SW 1271 (cell line): Measurements from ENCODE around the gene ANK2.
"Not testable (repeated sequence)": the region's sequence is repeated elsewhere in the genome, so short reads cannot be mapped to it uniquely, and the experiment has no call there.

Source experiments
- DNase-seq, 2 experiments: peaks; one replicate each; lab custom pipeline; 2025; lab: John Stamatoyannopoulos, UW

Gene ANK2

DNA sequence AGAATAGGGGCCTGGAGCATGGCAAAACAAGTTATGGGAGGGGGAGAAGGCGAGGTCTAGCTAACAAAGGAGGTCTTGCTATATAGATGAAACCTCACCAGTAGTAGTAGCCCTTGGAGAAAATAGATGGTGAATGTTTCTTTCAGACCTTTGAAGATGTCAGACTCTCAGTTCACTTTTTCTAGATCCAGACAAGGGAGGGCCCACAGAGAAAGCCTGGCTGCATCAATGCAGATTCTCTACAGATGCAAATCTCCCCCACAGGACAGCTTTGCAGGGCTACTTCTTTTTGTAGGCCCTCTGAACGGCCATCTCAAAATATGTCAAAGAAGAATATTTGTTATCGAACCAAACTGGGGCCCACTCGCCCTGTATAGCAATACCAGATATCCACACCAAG is 159.7 kb downstream of the ANK2 start:
- DNase-seq: no peak

DNA sequence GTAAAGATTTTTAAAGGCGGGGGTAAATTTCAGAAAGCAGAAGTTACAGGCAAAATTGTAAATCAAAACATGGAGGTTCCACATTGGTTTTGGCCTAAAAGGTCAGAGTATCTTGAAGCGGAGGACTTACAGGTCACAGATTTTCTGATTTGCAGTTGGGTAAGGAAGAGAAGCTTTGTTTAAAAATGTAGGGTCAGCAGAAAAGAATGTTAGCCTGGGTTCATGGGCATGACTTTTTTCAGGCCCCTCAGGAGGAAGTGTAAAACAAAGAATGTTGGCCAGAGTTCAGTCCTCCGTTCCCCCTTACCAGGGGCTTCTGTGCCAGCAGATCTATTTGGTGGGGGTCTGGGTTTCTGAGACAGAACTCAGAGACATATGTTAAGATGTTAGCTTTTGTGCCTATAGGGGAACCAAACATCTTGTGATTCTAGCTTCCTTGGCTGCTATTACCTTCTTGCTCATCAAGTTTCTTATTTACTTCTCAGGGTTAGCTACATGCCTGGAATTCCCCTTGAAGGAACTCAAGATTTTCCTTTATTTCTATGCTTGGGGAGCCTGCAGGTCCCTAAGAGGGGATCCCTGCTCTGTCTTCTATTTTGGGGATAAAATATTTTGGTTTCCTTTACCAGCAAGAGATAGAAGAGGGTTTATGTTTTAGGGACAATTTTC is 160.3 kb downstream of the ANK2 start:
- no peak for DNase-seq

DNA sequence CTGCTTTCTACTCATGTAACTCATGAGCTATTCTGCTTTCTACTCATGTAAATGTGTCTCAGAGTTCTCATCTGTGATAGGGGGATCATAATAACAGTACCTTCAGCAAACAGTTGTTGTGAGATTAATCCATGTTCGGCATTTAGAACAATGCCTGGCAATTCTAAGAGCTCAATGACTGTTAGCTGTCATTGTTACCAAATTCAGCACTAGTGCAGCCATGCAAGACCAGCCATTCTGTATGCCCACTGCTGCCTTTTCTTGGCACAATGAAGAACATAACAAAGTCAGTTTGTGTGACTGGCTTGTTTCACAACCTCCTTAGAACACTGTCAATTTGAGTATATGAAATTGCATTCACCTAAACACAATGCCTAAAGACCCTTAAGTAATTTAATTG is 163.2 kb downstream of the ANK2 start:
- DNase-seq: no peak

DNA sequence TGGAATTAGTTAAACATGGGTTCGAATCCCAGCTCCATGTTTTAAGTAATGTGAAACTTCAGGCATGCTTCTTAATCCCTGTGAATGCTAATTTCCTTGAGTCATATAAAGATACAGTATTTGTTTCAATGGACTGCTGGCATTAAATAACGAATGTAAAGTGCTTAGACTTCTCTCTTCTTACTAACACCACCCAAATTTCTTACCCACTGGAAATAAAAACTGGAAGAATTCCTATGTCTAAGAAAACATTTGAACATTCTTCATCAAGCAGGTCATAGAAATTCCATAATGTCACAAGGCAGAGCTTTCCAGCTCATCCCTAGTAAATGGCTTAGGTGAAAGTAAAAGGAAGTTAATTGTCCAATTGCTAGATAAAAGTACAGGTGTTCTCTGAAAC is 172.5 kb downstream of the ANK2 start:
- no peak for DNase-seq

DNA sequence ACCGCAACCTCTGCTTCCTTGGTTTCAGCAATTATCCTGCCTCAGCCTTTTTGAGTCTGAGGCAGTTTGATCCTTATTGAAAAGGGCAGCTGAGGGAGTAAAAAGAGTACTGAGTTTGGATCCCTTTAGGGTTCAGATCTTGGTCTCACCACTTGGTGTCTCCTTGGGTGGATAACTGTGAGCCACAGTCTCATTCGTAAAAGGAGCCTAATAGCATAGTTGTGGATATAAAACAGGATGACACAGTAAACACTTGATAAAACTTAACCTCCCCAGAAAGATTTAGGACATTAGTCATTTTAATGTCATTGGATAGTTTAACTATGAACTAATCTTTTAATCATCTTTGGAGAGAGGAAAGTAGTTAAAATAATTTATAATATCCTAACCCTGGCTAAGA is 173.0 kb downstream of the ANK2 start:
- no peak for DNase-seq

DNA sequence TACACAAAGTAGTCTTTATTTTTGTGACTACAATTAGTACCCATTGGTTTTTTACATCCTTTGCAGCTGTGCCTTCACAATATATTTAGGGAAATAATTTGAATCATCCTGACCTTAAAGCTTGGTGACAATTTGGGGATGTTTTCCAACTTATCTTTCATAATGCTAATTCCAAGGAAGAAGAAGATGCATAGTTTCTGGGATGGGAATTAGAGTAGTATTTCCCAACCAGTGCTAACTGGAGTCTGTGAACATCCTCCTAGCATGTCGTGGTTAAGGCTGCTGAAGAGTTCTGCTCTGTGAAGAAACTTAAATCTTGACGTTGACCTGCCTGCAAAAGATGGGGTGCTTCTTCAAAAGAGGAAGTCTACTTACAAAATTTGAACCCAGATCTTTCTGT is 173.5 kb downstream of the ANK2 start:
- no peak for DNase-seq

DNA sequence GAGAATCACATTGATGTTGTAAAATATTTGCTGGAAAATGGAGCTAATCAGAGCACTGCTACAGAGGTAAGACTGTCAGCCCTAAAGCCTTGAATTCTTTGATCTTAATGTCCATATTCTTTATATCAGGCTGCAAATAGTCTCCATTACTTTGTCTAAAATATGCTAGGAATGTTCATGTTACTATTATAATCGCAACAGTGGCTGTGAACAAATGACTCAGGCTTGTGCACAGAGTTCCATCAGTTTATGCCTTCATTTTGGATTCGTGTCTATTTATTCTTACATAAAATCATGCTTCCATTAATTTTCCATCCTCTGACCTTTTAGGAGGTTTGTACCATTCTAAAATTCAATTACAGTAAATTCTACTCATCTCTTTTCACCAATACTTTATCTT is 182.7 kb downstream of the ANK2 start:
- no peak for DNase-seq

DNA sequence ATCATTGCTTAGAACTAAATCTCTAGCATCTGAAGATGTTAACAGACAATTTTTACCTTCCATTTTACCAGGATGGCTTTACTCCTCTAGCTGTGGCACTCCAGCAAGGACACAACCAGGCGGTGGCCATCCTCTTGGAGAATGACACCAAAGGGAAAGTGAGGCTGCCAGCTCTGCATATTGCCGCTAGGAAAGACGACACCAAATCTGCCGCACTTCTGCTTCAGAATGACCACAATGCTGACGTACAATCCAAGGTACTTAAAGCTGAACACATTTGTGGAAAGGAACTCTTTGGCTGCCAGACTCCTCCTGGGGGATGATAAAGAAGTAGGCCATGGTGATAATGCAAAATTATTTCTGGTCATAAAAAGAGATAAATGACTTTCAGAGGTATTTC is 187.5 kb downstream of the ANK2 start:
- DNase-seq: no peak

DNA sequence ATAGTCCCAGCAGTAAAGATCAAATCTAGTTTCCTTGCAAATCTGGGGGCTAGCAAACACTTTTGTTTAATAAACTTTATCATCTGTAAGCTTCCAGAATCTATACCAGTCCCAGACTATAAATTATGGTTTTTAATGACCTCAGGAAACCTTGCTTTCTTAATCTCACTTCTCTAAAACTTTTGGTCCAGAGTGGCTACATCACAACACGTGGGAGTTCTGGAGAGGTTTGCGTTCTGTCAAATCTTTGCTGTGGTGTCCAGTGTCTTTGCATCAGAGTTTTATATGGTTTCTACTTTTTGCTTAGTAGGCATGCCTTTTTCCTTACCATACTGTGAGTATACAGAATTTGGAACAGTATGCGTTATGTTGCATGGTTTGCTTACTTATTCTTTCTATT is 193.9 kb downstream of the ANK2 start:
- no peak for DNase-seq

DNA sequence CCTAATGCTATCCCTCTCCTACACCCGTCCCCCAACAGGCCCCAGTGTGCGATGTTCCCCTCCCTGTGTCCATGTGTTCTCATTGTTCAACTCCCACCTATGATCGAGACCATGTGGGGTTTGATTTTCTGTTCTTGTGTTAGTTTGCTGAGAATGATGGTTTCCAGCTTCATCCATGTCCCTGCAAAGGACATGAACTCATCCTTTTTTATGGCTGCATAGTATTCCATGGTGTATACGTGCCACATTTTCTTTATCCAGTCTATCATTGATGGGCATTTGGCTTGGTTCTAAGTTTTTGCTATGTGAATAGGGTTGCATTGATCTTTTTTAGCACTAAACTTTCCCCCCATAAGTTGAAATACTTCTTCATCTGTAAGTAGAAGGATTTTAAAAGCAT is 195.3 kb downstream of the ANK2 start:
- not testable (repeated sequence) for DNase-seq

DNA sequence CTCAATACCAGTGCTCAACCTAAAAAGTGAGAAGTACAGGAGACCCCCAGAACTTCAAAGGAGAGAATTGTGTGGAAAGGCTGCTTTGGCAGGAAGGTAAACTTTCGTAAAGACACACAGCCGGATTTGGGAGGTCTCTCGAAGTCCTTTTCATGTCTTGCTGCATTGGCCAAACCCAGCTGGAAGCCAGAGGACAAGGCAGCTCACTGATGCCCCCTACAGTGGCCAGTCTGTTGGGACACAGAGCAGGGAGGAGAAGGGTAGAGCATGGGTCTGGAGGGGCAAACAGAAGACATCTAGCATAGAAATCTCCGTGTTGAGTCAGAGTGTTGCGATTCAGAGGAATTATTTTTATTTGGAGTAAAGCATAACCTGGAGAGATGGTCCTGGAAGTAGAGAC is 198.9 kb downstream of the ANK2 start:
- no peak for DNase-seq

DNA sequence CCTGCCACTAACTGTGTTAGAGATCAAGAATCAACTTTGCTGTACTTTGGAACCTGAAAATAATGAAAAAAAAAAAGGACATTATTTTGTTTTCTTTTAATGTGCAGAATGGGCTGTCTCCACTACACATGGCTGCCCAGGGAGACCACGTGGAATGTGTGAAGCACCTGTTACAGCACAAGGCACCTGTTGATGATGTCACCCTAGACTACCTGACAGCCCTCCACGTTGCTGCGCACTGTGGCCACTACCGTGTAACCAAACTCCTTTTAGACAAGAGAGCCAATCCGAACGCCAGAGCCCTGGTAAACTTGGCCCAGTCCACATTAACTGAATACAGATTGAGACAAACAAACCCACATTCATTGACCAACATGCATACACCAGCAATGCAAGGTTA is 206.2 kb downstream of the ANK2 start:
- DNase-seq: no peak

DNA sequence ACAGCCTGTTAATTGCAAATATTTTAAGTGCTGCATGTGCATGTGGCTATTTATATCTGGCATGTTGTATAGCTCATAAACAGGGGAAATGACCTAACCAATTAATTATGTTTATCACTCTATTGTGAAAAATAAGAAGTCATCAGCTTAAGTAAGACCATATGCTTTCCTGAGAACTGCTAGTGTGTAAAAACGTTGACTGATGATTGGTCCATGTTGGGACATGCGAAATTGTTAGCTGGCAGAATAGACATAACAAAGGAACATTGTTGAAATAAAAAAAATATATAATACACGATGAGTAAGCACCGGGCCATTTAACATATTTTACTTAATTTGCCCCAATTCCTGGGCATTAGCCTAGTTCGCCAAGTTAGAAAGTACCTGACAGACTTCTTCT is 207.5 kb downstream of the ANK2 start:
- DNase-seq: no peak

DNA sequence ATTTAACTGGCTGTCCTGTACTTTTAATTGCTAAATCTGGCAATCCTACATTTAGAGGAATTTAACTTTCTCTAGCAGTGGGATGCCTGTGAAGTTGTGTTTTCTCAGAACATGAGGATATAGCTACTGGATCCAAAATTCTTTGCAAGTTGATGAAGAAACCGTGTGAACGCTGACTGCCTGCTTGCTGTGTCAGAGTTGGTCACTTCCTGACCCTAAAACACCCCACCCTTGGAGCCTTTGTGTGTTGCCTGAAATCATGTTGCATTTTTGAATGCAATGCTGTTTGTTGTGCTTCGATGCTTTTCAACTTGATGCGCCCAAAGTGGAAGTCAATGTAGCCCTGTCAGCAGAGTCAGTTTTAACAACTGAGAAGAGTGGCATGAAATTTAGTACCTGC is 211.2 kb downstream of the ANK2 start:
- DNase-seq: no peak

DNA sequence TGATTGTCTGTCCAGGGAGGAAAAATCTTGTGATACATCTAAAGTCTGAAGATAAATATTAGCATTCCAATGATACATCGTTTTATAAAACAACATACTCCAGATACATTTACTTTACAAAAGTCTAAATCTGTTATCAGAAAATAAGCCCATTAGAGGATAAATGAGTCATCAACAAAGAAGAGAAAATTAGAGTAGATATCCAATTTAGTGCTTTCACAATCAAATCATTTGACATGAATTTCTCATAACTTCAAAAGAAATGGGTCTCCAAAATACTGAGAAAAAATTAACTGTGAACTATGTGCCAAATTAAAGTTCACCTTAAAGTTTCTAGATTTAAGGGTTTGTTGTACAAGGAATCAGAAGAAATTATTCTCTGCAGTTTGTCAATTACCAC is 213.8 kb downstream of the ANK2 start:
- DNase-seq: no peak

DNA sequence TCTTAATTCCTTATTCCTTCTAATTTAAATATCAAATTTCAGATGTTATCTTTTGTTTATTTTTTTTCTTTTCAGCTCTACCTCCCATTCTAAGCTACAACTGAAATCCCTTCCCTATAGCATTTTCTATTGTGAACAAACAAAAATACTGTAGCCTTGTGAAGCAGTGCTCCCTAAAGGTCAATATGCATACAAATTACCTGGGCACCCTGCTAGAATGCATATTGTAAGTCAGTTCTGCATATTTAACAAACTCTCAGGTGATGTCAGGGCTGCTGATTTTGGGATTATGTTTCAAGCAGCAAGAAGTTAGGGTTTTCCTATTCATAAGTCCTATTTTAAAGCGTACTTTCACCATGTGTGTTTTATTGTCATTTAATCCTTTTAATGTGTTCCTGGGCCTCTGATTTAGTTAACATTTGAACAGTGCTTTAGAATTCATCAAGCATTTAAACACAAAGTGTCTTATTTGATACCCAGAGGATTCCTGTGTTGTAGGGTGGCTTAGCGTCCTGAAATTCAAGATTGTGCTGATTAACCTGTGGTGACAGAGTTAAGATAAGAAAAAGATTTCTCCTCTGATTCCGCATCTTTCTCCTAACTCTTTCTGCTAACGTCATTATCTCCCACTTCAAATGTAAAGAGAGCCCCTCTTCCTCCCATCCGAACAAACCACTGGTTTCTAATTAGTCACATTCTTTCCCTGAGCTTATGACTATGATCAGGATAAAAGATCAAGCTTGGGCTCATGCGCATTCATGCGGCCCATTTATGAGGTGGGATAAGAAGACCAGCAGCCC is 221.3 kb downstream of the ANK2 start:
- DNase-seq: no peak

DNA sequence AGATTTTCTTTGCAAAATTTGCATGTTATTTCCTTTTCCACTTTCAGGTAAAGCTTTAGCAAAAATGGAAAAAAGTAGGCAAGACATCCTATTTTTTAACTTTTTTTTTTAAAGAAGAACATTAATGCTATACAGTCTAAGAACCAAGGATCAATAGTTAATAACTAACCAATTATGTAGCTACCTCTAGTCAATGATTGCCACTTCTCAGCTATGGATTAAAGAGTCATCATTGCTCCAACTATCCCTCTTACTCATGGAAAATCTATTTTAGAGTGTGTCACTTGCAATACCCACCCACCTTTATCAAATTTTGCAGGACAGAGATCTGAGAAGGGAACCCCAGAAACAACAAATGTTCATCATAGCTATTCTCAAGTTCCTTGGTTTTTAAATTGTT is 223.1 kb downstream of the ANK2 start:
- no peak for DNase-seq

DNA sequence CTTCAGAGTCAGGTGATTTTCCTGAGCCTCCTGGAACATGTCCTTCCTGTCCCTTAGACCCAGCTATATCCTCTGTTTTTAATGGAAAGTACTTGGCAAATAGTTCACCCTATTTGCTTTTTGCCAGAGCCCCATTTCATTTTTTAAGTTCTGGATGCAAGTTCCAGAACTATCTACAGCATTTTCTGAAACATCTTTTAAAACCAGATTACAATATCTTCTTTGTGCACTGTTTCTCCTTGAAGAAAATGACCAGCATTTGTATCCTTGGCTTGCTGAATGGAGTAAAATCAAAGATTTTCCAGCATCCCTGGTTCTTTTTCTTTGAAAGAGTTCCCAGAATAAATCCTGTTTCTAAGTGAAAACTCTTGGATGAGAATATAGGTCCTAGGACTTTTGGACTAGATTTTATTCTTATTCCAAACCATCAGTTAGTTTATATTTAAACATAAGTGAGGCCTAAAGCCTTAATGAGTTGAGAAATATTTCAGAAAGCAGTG is 224.3 kb downstream of the ANK2 start:
- DNase-seq: no peak

DNA sequence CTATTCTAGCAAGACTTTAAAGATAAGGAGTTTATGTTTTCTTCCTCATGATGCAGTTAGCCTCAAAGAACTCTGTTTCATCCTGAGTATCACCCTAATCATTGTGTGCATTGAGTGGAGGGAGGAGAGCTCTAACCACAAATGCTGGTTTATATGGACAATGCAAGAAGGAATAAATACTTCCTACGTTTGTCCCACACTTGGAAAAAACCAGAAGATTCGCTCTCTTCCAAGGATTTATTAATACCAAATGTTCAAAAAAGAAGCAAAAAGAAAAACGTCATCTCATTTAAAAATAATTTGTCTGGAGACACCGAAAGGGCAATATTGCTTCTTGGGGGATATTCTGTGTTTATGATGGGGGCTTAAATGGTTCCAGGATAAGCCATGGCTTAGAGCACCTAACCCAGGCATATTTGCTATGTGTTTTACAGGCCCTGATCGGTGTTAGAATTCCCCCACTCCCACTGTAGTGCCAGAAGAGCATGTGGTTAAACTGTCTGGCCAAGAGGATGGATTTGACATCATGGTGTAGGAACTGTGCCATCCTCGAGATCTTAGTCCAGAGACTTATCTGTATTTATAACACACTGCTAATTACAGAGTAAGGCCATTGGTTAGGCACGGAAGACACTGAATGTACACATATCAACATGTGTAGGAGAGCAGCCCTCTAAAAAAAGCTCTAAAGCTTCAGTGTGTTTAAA is 227.2 kb downstream of the ANK2 start:
- no peak for DNase-seq

DNA sequence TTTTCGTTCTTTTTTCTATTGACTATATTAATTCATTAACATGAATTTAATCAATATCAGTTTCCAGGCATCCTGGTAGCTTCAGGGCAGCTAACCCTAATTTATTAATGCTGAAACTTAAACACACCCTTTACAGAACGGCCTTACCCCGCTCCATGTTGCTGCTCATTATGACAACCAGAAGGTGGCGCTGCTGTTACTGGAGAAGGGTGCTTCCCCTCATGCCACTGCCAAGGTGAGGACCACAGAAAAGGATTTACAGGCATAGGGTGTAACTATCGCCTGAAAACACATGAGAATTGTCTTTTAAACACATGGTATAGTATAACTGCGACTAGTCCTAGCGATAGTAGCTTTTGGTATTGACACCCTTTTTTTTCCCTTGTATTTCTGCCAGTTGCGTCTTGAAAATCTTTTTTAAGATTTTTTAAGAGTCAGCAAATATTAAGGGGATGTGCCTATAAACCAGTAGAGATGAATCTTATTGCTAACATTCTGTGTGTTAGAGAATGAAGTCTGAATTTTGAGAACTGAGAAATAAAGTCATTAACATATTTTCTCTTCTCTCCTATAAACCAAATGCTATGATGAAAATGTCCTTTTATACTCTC is 229.0 kb downstream of the ANK2 start:
- peak; percentile 2 to 47 for DNase-seq

DNA sequence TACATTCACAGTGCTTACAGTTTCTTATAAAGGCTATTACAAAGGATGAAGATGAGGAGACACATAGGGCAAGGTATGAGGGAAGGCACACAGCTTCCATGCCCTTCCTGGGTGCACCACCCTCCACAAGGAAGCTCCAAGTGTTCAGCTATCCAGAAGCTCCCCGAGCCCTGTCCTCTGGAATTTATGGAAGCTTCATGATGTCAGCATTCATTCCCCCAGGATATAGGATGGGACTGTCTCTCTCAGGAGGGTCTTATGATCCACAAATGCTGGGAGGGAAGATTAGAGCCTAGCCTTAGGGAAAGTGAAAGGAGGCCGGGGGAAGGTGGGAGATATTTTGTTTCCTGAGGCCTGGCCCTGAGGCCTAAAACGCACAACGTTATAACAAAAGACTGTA is 236.0 kb downstream of the ANK2 start:
- no peak for DNase-seq

DNA sequence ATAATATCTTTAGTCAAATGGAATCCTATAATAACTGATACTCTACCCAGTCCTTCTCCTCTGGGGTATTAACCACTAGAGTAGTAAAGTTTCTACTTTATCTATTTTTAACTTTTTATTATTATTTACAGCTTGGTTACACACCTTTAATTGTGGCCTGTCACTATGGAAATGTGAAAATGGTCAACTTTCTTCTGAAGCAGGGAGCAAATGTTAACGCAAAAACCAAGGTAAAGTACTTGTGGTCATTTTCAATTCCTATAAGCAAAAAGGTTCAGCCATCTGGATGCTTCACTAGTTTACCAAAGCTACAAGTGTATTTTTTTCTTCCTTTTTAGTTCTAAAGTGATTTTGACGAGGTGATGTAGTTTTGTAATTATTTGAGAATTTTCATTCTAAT is 238.8 kb downstream of the ANK2 start:
- no peak for DNase-seq

DNA sequence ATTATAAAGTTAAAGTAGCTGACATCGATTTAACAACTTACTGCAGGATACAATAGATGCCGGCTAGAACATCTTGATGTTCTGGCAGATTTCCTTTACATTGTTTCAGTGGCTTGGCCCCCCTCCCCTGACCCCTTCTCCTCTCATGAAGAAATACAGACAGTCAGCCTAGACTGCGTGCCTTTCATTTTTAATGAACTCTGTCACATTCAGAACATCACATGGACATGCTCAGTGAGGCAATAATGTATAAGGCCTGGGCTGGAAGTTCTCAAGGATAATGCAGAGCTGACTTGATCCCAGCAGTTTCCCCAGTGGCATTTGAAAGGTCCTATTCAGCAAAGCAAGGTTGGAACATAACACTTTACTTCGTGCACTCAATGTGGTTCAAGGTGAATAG is 239.2 kb downstream of the ANK2 start:
- DNase-seq: no peak
